Immature natural killer cell (primary cell): ENCODE measurements around the gene DYRK4. TPM values are rescaled to one million over a fixed set of nuclear protein-coding genes. Genes with fewer than 3 reads are reported as not detected.

Source experiments
- DNase-seq, 3 donors: peaks; one replicate each; pipeline ENCODE4 v3.0.0; 2022; ENCODE audit warnings: mixed read lengths in 1 of 3
- H3K27ac Mint-ChIP-seq, 6 donors: one replicate each; pipeline ENCODE4 v1.8.0; 2020; ENCODE audit warnings: mixed read lengths in 6 of 6, mild to moderate bottlenecking in 5 of 6, inconsistent platforms in 4 of 6, moderate library complexity in 3 of 6
- H3K27me3 Mint-ChIP-seq, 3 donors: one replicate each; pipeline ENCODE4 v1.8.0; 2020 to 2021; ENCODE audit warnings: low read depth in 3 of 3, mild to moderate bottlenecking in 3 of 3, mixed read lengths in 3 of 3, moderate library complexity in 3 of 3, inconsistent platforms in 1 of 3
- H3K36me3 Mint-ChIP-seq, 3 donors: one replicate each; pipeline ENCODE4 v1.8.0; 2020; ENCODE audit warnings: mixed read lengths in 3 of 3, inconsistent platforms in 2 of 3, mild to moderate bottlenecking in 2 of 3
- H3K4me1 Mint-ChIP-seq, 2 donors: one replicate each; pipeline ENCODE4 v1.8.0; 2020; ENCODE audit warnings: inconsistent platforms in 2 of 2, mild to moderate bottlenecking in 2 of 2, mixed read lengths in 2 of 2, moderate library complexity in 1 of 2
- H3K4me3 Mint-ChIP-seq, 5 donors: one replicate each; pipeline ENCODE4 v1.8.0; 2020; ENCODE audit warnings: mild to moderate bottlenecking in 5 of 5, mixed read lengths in 5 of 5, inconsistent platforms in 3 of 5, moderate library complexity in 3 of 5
- H3K9me3 Mint-ChIP-seq, 6 donors: one replicate each; pipeline ENCODE4 v1.8.0; 2020; ENCODE audit warnings: mild to moderate bottlenecking in 6 of 6, mixed read lengths in 6 of 6, inconsistent platforms in 4 of 6, moderate library complexity in 3 of 6
- polyA plus RNA-seq, 3 donors: library from polyadenylated mRNA; unstranded; fragments of 300-500 nt; fragmentation: Illumina TruSeq; gene quantifications; one replicate each; pipeline ENCODE4 v1.2.3, GENCODE V29; 2021

Gene DYRK4
- polyA plus RNA-seq, 3 donors from 2014 or later = 31.8 to 41.1 (median 36.9) TPM

DNA sequence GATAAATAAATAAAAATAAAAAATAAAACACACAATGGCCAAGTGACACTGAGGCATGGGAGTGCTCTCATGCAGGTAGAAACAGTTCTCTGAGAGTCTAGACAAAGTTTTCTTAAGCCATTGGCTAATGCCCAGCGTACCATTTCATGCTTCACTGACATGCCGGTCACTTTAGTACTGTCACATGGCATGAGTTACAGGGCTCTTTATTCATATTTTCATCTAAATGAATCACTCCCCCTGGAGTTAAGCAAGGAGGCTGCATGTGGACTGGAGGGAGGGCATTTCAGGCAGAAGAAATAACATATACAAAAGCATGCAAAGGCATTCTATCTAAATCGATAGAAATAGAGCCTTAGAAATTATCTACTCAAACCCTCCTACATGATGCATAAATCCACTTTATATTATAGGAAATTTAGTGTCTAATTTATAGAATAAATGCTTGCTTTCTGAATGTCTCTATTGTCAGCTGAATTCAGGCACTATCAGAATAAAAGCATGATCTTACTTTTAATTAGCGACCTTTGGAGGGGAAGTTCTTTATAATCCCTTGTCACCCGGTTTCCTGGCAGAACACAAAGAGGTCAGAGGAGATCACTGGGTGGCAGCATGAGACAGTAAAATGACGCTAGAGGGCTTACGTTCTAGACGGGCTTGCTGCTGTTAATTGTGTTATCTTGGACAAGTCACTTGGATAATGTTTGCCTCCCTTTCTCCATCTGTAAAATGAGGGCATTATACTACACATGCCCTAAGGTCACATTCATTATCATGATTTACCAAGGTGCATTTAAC is 17.5 kb downstream of the DYRK4 start:
- Mint-ChIP-seq H3K9me3 (peaks cover 0 to 1% (median 0%) of the 10 kb centered on the region in 6 donors), H3K4me1 (no peaks in the 10 kb centered on the region), H3K27ac (no peak overlapping the region), H3K36me3 (no peaks in the 10 kb centered on the region), H3K4me3 (no peak overlapping the region), H3K27me3 (peaks cover 0 to 8% (median 3%) of the 10 kb centered on the region in 3 donors)
- DNase-seq = no peak

DNA sequence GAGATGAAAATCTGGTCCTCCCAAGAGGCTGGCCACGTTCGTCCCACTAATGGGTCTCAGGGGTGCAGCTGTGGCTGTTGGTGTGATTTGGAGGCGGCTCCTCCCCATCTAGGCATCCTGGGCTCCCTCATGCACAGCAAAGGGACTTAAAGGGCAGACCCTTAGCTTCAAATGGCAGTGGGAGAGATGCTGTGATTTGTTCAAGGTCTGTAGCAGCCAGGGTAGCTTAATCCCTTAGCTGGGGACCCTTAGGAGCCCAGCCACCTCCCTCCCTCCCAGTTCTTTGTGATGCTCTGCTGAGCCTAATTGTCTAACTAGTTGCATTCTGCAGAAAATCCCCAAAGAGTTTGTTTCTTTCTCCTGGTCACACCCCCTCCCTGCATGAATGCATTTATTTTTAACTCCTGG is 18.3 kb downstream of the DYRK4 start:
- Mint-ChIP-seq H3K4me1 (no peaks in the 10 kb centered on the region), H3K27me3 (peaks cover 0 to 8% (median 3%) of the 10 kb centered on the region in 3 donors), H3K36me3 (no peaks in the 10 kb centered on the region), H3K27ac (no peak overlapping the region), H3K9me3 (peaks cover 0 to 1% (median 0%) of the 10 kb centered on the region in 6 donors), H3K4me3 (no peak overlapping the region)
- DNase-seq = no peak

DNA sequence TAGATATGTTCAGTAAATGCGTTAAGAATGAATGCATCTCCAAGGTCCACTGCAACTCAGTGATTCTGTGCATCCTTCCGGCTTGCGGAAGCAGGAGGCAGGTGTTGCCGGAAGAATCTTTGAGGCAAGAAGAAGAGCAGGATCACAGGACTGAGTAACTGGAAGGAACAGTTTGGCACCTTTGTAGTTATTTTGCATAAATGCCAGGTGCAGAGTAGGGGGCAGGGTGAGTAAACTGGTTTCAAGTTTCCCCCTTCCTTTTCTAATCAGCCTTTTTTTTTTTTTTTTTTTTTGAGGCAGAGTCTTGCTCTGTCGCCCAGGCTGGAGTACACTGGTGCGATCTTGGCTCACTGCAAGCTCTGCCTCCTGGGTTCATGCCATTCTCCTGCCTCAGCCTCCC is 22.3 kb downstream of the DYRK4 start:
- no peaks in the 10 kb centered on the region for H3K4me1 Mint-ChIP-seq
- no peaks in the 10 kb centered on the region for H3K36me3 Mint-ChIP-seq
- DNase-seq = no peak
- H3K4me3 Mint-ChIP-seq = no peak overlapping the region
- no peak overlapping the region for H3K27ac Mint-ChIP-seq
- peaks cover 0 to 9% (median 3%) of the 10 kb centered on the region in 3 donors for H3K27me3 Mint-ChIP-seq
- H3K9me3 Mint-ChIP-seq = peaks cover 0 to 1% (median 0%) of the 10 kb centered on the region in 6 donors

DNA sequence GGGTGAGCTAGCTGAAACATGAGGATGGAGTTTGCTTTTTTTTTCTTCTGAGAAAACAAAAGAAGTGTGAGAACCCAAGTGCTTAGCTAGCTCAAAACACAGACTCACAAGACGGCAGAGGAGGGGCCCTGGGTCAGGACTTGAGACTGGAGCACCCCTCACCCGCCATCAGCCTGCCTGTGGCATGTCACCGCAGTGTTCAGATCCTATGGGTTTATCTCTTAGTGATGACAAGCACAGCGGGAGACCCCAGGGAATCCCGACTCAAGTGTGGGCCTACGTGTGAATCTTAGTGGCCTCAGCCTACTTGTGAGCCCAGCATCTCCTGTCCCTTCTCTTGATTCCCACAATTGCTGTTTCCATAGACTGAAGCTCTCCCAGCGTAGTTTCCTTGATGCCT is 22.9 kb downstream of the DYRK4 start:
- no peak overlapping the region for H3K27ac Mint-ChIP-seq
- peaks cover 0 to 9% (median 3%) of the 10 kb centered on the region in 3 donors for H3K27me3 Mint-ChIP-seq
- no peak for DNase-seq
- no peaks in the 10 kb centered on the region for H3K36me3 Mint-ChIP-seq
- H3K4me1 Mint-ChIP-seq = no peaks in the 10 kb centered on the region
- H3K9me3 Mint-ChIP-seq = peaks cover 0 to 1% (median 0%) of the 10 kb centered on the region in 6 donors
- no peak overlapping the region for H3K4me3 Mint-ChIP-seq

DNA sequence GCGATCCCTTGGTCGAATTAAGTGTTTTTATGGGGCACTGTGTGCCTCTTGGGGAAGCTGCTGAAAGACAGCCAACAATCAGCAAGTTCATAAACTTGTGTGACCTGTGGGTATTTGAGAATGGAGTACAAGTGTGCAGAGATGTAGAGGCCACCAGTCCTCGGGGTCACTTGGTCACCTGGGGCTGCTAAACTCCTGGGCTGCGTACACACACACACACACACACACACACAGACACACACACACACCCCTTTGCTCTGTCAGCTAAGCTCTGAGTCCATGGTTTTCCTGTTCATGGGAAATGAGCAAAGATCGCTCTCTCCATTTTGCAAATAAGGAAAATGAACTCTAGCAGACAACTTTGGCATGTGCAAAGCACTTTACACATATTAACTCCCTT is 24.5 kb downstream of the DYRK4 start:
- no peak for DNase-seq
- peaks cover 0 to 12% (median 1%) of the 10 kb centered on the region in 3 donors for H3K27me3 Mint-ChIP-seq
- H3K4me1 Mint-ChIP-seq = no peaks in the 10 kb centered on the region
- peaks cover 0 to 1% (median 0%) of the 10 kb centered on the region in 6 donors for H3K9me3 Mint-ChIP-seq
- no peak overlapping the region for H3K27ac Mint-ChIP-seq
- H3K4me3 Mint-ChIP-seq = no peak overlapping the region
- no peaks in the 10 kb centered on the region for H3K36me3 Mint-ChIP-seq

DNA sequence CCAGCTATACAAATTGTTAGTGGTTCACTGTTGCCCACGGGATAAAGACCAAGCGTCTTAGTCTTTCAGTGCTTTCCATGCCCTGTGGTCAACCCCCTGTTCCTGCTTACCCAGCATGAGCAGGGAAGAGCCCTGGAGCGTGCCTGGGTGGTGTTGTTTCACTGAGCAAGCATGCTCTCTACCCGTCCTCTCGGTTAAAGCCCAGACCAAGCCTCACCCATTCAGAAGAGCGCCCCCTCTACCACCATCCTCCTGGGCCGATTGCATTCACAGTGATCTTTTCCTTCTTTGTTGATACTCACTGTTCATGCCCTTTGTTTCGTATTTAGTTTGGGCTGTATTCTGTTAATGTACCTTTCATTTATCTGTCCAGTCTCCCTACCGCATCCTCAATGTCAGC is 25.1 kb downstream of the DYRK4 start:
- Mint-ChIP-seq H3K27ac (no peak overlapping the region), H3K4me1 (no peaks in the 10 kb centered on the region), H3K4me3 (no peak overlapping the region), H3K36me3 (no peaks in the 10 kb centered on the region), H3K9me3 (peaks cover 0 to 1% (median 0%) of the 10 kb centered on the region in 6 donors), H3K27me3 (peaks cover 0 to 12% (median 2%) of the 10 kb centered on the region in 3 donors)
- no peak for DNase-seq

DNA sequence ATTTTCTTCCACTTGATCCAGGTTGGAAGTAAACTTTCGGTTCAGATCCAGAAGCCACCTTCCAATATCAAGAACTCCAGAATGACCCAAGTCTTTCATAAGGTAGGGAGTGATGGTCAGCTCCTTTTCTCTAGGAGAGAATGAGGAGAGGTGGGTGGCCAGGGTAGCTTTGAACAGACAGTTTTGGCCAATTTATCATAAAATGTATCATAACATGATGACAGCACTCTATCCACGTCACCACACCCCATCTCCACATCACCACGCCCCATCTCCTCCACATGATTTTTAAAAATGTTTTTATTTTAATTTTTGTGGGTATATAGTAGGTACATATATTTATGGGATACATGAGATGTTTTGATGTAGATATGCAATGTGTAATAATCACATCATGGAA is 26.9 kb downstream of the DYRK4 start:
- H3K27me3 Mint-ChIP-seq = peaks cover 0 to 6% (median 2%) of the 10 kb centered on the region in 3 donors
- no peaks in the 10 kb centered on the region for H3K36me3 Mint-ChIP-seq
- H3K9me3 Mint-ChIP-seq = no peaks in the 10 kb centered on the region
- DNase-seq = no peak
- no peak overlapping the region for H3K4me3 Mint-ChIP-seq
- no peak overlapping the region for H3K27ac Mint-ChIP-seq
- H3K4me1 Mint-ChIP-seq = no peaks in the 10 kb centered on the region

DNA sequence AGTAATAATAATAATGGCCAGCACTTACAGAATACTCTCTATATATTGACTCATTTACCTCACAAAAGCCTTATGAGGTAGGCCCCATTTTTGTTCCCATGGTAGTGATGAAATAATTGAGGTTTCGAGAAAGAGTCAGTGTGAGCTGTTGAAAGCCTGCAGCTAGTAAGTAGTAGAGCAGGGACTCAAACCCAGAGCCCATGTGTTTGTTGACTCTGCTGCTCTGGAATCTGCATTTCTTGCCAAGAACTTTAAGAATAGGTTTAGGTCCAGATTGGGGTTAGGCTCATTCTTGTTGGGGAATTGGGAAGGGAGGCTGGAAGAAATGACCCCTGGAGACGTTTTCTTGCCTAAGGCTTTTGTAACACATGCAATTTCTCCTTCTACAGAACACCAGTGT is 27.9 kb downstream of the DYRK4 start:
- DNase-seq = no peak
- Mint-ChIP-seq H3K27me3 (peaks cover 0 to 6% (median 4%) of the 10 kb centered on the region in 3 donors), H3K27ac (no peak overlapping the region), H3K36me3 (no peaks in the 10 kb centered on the region), H3K9me3 (no peaks in the 10 kb centered on the region), H3K4me3 (no peak overlapping the region), H3K4me1 (no peaks in the 10 kb centered on the region)

DNA sequence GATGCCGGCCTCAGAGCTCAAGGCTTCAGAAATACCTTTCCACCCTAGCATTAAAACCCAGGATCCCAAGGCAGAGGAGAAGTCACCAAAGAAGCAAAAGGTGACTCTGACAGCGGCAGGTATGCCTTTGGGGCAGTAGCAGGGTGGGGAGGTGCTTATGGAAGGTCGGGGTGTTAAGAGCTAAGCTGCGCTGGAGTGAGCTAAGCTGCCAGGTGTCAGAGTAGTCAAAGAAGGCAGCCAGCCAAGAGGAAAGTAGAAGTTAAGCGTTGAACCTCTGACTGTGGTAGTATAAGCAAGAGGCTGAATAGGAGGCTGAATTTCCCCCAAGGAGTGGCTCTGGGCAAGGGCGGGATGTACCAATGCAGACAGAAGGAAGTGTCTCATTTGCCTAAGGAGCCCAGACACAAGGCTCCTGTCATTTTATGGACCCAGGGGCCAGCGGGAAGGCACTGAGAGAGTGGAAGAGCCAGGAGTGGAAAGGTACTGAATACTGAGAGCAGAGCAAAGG is 29.2 kb downstream of the DYRK4 start:
- no peak overlapping the region for H3K4me3 Mint-ChIP-seq
- DNase-seq = no peak
- H3K4me1 Mint-ChIP-seq = no peaks in the 10 kb centered on the region
- H3K36me3 Mint-ChIP-seq = no peaks in the 10 kb centered on the region
- H3K27me3 Mint-ChIP-seq = peaks cover 0 to 7% (median 6%) of the 10 kb centered on the region in 3 donors
- no peak overlapping the region for H3K27ac Mint-ChIP-seq
- no peaks in the 10 kb centered on the region for H3K9me3 Mint-ChIP-seq

DNA sequence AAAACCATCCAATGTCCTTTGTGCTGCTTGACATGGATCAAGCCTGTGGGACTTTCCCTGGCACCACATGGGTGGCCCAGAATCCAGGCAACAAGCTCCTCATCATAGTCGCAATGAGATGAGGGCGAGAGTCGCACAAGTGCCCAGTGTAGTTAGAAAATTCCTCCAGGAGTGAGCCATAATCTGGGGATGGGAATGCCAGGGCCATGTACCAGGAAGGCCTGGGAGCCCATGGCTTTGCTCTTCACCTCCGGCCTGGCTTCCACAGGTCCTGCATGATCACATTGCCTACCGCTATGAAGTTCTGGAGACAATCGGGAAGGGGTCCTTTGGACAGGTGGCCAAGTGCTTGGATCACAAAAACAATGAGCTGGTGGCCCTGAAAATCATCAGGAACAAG is 33.9 kb downstream of the DYRK4 start:
- H3K9me3 Mint-ChIP-seq = no peaks in the 10 kb centered on the region
- no peak for DNase-seq
- no peak overlapping the region for H3K27ac Mint-ChIP-seq
- H3K27me3 Mint-ChIP-seq = peaks cover 0 to 7% (median 2%) of the 10 kb centered on the region in 3 donors
- H3K4me3 Mint-ChIP-seq = no peak overlapping the region
- no peaks in the 10 kb centered on the region for H3K36me3 Mint-ChIP-seq
- no peaks in the 10 kb centered on the region for H3K4me1 Mint-ChIP-seq

DNA sequence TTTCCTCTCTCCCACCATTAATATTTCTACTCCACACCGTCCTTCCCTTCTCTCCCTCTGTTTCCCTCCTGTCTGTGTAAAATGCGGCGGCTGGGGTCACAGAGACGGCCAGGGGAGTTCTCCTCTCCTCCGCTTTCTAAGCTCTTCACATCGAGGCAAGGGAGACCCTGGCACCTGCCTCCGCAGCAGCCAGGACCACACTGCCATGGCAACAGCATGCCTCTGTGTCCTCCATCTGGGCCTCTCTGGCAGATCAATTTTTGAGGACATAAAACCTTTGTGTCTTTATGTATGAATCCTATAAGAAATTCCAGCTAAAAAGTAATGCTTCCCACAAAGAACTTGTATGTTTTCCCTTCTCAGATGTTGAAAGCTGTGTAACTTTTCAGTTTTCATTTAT is 41.4 kb downstream of the DYRK4 start:
- no peaks in the 10 kb centered on the region for H3K9me3 Mint-ChIP-seq
- H3K27me3 Mint-ChIP-seq = peaks cover 0 to 11% (median 0%) of the 10 kb centered on the region in 3 donors
- no peaks in the 10 kb centered on the region for H3K36me3 Mint-ChIP-seq
- H3K4me1 Mint-ChIP-seq = peaks cover 20 to 33% of the 10 kb centered on the region in 2 donors
- H3K27ac Mint-ChIP-seq = no peak overlapping the region
- H3K4me3 Mint-ChIP-seq = no peak overlapping the region
- no peak for DNase-seq

DNA sequence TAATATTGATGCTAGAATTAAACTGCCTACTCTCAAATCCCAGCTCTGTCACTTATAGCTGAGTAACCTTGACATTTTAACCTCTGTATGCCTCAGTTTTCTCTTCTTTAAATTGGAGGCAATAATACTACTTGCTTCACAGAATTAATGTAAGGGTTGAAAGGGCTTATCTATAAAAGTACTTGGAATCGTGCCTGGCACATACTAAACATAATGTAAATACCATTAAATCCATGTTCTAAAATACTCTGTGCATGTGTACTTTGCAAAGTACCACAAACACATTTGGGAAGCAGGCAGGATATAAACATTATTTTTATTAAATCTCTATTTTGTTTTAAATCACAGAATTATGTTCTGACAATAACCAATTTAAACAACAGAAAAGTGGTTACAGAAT is 41.9 kb downstream of the DYRK4 start:
- H3K27me3 Mint-ChIP-seq = peaks cover 0 to 11% (median 0%) of the 10 kb centered on the region in 3 donors
- peaks cover 20 to 33% of the 10 kb centered on the region in 2 donors for H3K4me1 Mint-ChIP-seq
- DNase-seq = no peak
- no peaks in the 10 kb centered on the region for H3K9me3 Mint-ChIP-seq
- H3K27ac Mint-ChIP-seq = no peak overlapping the region
- no peak overlapping the region for H3K4me3 Mint-ChIP-seq
- H3K36me3 Mint-ChIP-seq = no peaks in the 10 kb centered on the region

DNA sequence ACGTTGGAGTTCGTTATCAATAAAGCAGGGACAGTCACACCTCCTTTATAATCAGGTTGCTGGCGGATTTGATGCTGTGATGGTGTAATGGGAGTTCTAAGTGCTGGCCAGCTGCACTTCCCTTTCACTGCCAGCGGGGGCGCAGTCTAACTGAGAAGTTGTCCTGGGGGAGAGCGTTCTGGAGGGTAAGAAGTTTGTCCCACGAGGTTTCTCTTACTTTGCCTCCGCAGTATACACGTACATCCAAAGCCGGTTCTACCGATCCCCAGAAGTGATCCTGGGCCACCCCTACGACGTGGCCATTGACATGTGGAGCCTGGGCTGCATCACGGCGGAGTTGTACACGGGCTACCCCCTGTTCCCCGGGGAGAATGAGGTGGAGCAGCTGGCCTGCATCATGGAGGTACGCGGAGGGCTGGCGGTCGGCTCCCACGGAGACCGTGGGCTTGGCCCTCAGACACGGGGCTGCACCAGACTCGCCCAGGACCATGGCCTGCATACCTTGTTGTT is 42.7 kb downstream of the DYRK4 start:
- DNase-seq = peak; percentile 68 to 74 (median 70)
- Mint-ChIP-seq H3K4me3 (peak overlapping the region; percentile 95 to 100 (median 98)), H3K27me3 (peaks cover 0 to 11% (median 0%) of the 10 kb centered on the region in 3 donors), H3K27ac (peak overlapping the region; percentile 76 to 96 (median 92)), H3K9me3 (no peaks in the 10 kb centered on the region), H3K4me1 (peaks cover 20 to 33% of the 10 kb centered on the region in 2 donors), H3K36me3 (no peaks in the 10 kb centered on the region)

DNA sequence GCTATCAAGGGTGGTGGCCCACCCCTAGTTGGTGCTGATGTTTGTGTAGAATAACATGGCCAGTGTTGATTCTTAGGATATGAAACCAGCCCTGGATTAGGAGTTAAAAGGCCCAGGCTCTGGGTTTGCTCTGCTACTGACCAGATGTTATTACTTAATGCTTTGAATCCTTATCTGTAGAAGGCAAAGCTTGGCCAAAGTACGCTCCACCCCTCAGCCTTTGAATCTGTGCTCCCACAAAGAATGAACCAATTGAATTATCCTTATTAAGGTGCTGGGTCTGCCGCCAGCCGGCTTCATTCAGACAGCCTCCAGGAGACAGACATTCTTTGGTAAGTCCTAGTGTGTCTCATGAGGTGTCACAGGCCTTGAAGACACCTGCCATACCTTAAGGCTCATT is 45.0 kb downstream of the DYRK4 start:
- Mint-ChIP-seq H3K27ac (no peak overlapping the region), H3K9me3 (no peaks in the 10 kb centered on the region), H3K4me3 (peak overlapping the region in 4 of 5 donors; percentile 18 to 44 (median 30)), H3K36me3 (peaks cover 0 to 10% (median 3%) of the 10 kb centered on the region in 3 donors), H3K27me3 (peaks cover 0 to 11% (median 0%) of the 10 kb centered on the region in 3 donors), H3K4me1 (peaks cover 20 to 33% of the 10 kb centered on the region in 2 donors)
- no peak for DNase-seq
